Stimulated activated naive B cell treated with anti-CD40 and anti-IgM and Interleukin-4, amounts not matched to agents 10 μg/mL and 1 μg/mL and 100 μg/mL, for 72 hours (primary cell): ENCODE measurements around the gene ERC2.

Source experiments
- ATAC-seq, 2 donors: fragments of 150-1000 bp; cut with Tn5 transposase; replicated peaks; 2 replicates each; pipeline ENCODE4 v1.10.0; 2021; ENCODE audit warnings: moderate library complexity in 1 of 2
- DNase-seq: peaks from one replicate; pipeline ENCODE4 v3.0.0; 2021
- H3K27ac Mint-ChIP-seq: one replicate; pipeline ENCODE4 v1.8.0; 2022; ENCODE audit warnings: mild to moderate bottlenecking, mixed read lengths
- H3K27me3 Mint-ChIP-seq, 2 donors: one replicate each; pipeline ENCODE4 v1.8.0; 2022; ENCODE audit warnings: mixed read lengths in 2 of 2
- H3K36me3 Mint-ChIP-seq, 2 donors: one replicate each; pipeline ENCODE4 v1.8.0; 2022; ENCODE audit warnings: mixed read lengths in 2 of 2, mild to moderate bottlenecking in 1 of 2
- H3K4me1 Mint-ChIP-seq, 2 donors: one replicate each; pipeline ENCODE4 v1.8.0; 2022; ENCODE audit warnings: mixed read lengths in 2 of 2, mild to moderate bottlenecking in 1 of 2
- H3K4me3 Mint-ChIP-seq, 2 donors: one replicate each; pipeline ENCODE4 v1.8.0; 2022; ENCODE audit warnings: mild to moderate bottlenecking in 2 of 2, mixed read lengths in 2 of 2, moderate library complexity in 1 of 2
- H3K9me3 Mint-ChIP-seq, 2 donors: one replicate each; pipeline ENCODE4 v1.8.0; 2022; ENCODE audit warnings: mixed read lengths in 2 of 2, mild to moderate bottlenecking in 1 of 2

The ERC2 gene

DNA sequence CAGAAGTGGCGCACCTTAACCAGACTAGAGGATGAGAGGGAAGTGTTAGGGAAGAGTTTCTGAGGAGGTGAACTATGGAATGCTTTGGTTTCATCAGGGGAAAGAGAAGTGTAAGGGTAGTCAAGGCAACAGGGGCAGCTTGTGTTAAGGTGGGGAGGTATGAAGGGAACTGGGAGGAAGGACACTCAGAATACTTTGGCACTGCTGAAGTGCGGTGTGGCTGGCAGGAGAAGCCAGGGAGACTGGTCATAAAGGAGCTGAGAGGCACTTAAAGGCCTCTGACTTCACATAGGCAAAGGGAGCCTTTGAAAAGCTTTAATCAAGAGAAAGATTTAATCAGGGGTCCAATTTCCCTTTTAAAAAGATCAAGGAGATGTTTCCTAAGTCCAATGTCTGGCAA lies 129.0 kb downstream of the ERC2 start:
- Mint-ChIP-seq H3K36me3 (no peaks in the 10 kb centered on the region), H3K4me3 (no peak overlapping the region), H3K27me3 (peaks cover 4 to 12% of the 10 kb centered on the region in 2 donors), H3K27ac (no peak overlapping the region), H3K9me3 (no peaks in the 10 kb centered on the region), H3K4me1 (peaks cover 0 to 2% of the 10 kb centered on the region in 2 donors)
- DNase-seq (no peak), ATAC-seq (no peak)

DNA sequence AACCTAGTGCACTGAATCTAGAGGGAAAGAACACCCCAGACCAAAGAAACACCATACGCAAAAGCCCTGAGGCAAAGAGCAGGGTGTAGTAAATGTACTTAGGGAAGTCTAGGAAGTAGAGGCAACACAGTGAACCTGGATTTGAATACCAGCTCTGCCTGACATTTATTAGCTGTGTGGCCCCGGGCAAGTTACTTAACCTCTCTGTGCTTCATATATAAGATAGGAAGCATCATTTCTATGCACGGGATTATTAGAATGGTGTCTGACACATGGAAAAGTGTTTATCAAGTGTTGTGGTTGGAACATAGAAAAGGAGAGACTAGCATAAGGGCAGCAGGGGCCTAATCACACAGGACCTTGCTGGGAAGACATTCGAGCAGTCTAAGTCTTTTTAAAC lies 132.2 kb downstream of the ERC2 start:
- ATAC-seq = no peak

DNA sequence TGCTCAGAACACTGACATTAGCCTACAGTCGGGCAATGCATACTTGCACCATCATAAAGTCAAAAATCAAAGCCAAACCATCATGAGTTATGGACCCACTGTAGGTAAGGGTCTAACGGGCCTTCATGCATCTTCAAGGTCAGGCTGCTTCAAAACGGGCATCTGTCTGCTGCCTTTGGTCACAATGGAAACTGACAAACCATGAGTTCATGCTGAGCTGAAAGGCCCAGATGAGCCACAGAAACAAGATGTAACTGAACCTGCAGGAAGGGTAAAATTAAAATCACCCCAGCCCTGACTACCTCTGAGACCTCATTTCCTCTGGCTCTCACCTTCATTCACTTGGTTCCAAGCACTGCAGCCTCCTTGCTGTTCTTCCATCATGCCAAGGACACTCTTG lies 143.8 kb downstream of the ERC2 start:
- Mint-ChIP-seq H3K9me3 (peaks cover 0 to 4% of the 10 kb centered on the region in 2 donors), H3K36me3 (no peaks in the 10 kb centered on the region), H3K27ac (no peak overlapping the region), H3K4me1 (peaks cover 22 to 48% of the 10 kb centered on the region in 2 donors), H3K4me3 (no peak overlapping the region), H3K27me3 (peaks cover 0 to 16% of the 10 kb centered on the region in 2 donors)
- no peak for DNase-seq
- no peak for ATAC-seq

More for the DNA sequence above, 132.2 kb downstream of the ERC2 start:
- Mint-ChIP-seq H3K27ac (no peak overlapping the region), H3K36me3 (no peaks in the 10 kb centered on the region), H3K4me3 (no peak overlapping the region), H3K27me3 (peaks cover 14 to 17% of the 10 kb centered on the region in 2 donors), H3K9me3 (no peaks in the 10 kb centered on the region), H3K4me1 (peaks cover 0 to 2% of the 10 kb centered on the region in 2 donors)
- no peak for DNase-seq

DNA sequence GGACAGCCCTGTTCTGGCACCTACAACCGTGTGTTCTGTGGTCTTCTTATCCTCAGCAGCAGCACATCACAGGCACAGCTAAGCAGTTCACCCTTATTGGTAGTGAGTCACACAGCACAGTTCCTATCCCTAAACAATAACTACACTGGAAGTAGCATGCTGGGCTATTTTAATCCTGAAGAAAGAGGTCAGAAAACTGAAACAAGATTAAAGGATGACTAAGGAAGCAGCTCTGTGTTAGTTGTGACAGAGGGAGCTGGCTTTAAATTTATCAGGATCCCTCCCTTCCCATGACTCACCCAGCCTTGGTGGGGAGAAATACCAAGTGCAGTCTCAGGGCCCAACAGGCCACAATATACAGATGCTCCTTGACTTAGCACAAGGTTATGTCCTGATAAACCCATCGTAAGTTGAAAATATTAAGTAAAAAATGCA lies 144.3 kb downstream of the ERC2 start:
- Mint-ChIP-seq H3K4me3 (no peak overlapping the region), H3K4me1 (peaks cover 22 to 52% of the 10 kb centered on the region in 2 donors), H3K27me3 (peaks cover 0 to 16% of the 10 kb centered on the region in 2 donors), H3K9me3 (peaks cover 0 to 4% of the 10 kb centered on the region in 2 donors), H3K36me3 (no peaks in the 10 kb centered on the region), H3K27ac (no peak overlapping the region)
- ATAC-seq (peak in 1 of 2 donors; percentile 31), DNase-seq (no peak)

DNA sequence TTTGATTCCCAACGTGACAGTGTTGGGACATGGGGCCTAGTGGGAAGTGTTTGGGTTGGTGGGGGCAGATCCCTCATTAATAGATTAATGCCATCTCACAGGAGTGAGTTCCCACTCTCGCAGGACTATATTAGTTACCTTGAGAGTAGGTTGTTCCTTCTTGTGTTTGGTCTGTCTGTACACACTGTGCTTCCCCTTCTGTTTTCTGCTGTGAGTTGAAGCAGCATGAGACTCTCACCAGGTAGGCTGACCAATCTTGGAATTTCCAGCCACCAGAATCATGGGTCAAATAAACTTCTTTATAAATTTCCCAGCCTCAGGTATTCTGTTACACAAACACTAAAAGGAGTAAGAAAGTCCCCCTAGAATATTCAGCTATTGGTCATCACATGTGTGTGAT lies 145.4 kb downstream of the ERC2 start:
- Mint-ChIP-seq H3K36me3 (no peaks in the 10 kb centered on the region), H3K27me3 (peaks cover 0 to 10% of the 10 kb centered on the region in 2 donors), H3K4me1 (peaks cover 22 to 52% of the 10 kb centered on the region in 2 donors), H3K27ac (no peak overlapping the region), H3K9me3 (peaks cover 0 to 4% of the 10 kb centered on the region in 2 donors), H3K4me3 (no peak overlapping the region)
- ATAC-seq (peak in 1 of 2 donors; percentile 58), DNase-seq (no peak)

DNA sequence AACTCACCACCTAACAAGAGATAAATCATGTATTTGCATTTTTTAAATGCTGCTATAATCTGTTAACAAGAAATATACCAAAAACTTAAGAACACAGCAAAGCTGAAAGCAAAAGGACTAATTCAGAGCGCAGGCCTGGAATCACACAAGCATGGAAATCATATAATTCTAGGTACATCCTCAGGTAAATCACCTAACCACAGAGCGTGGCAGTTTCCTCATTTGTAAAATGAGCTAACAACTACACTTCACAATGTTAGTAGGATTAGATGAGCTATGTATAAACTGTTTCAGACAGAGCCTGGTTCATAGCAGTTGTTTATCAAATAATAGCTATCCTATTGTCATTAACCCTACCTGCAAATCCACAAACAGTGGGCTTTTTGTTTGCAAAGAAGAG lies 146.4 kb downstream of the ERC2 start:
- Mint-ChIP-seq H3K4me3 (no peak overlapping the region), H3K36me3 (no peaks in the 10 kb centered on the region), H3K9me3 (peaks cover 0 to 4% of the 10 kb centered on the region in 2 donors), H3K27ac (no peak overlapping the region), H3K4me1 (peaks cover 22 to 52% of the 10 kb centered on the region in 2 donors), H3K27me3 (peaks cover 0 to 5% of the 10 kb centered on the region in 2 donors)
- ATAC-seq (peak; percentile 82 to 89), DNase-seq (peak; percentile 6)

DNA sequence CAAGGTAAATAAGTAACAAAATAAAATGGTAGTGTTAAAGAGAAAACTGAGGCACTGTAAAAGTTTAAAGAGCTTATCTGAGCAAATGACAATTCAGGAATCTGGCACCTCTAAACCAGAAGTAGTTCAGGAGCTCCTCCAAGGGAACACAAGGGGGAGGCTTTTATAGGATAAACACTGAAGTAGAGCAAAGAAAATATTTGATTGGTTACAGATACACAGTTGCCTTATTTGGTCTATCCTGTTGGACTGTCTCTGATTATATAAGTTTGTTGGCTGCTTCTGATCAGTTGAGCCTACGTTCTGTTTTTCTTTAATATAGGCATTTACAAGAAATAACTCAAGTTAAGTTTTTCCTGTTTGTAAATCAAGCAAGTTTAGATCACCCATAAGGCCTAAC lies 146.9 kb downstream of the ERC2 start:
- peaks cover 0 to 4% of the 10 kb centered on the region in 2 donors for H3K9me3 Mint-ChIP-seq
- H3K27ac Mint-ChIP-seq = no peak overlapping the region
- DNase-seq = no peak
- H3K27me3 Mint-ChIP-seq = peaks cover 0 to 5% of the 10 kb centered on the region in 2 donors
- peaks cover 22 to 52% of the 10 kb centered on the region in 2 donors for H3K4me1 Mint-ChIP-seq
- ATAC-seq = peak in 1 of 2 donors; percentile 27
- no peaks in the 10 kb centered on the region for H3K36me3 Mint-ChIP-seq
- no peak overlapping the region for H3K4me3 Mint-ChIP-seq

DNA sequence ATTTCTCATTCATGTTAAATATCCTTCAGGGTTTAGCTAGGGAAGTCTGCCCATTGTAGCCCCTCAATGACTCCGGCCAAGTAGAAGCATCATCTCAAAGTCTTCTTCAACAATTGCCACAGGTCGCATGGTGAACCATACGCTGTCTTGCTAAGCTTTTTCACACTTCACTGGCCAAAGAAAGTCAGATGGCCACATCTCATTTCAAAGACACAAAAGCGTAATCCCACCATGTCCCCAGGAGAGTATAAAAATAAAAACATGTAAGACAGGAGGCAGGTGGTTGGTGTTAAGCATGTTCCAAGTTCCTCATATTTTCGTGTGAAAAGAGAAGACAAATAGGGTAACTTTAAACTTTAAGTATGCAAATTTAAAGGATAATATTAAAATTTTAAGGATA lies 147.4 kb downstream of the ERC2 start:
- H3K27me3 Mint-ChIP-seq = peaks cover 0 to 2% of the 10 kb centered on the region in 2 donors
- ATAC-seq = peak; percentile 60 to 70
- no peaks in the 10 kb centered on the region for H3K36me3 Mint-ChIP-seq
- H3K4me3 Mint-ChIP-seq = peak overlapping the region in 1 of 2 donors; percentile 34
- peaks cover 22 to 52% of the 10 kb centered on the region in 2 donors for H3K4me1 Mint-ChIP-seq
- DNase-seq = no peak
- peaks cover 0 to 4% of the 10 kb centered on the region in 2 donors for H3K9me3 Mint-ChIP-seq
- H3K27ac Mint-ChIP-seq = no peak overlapping the region

DNA sequence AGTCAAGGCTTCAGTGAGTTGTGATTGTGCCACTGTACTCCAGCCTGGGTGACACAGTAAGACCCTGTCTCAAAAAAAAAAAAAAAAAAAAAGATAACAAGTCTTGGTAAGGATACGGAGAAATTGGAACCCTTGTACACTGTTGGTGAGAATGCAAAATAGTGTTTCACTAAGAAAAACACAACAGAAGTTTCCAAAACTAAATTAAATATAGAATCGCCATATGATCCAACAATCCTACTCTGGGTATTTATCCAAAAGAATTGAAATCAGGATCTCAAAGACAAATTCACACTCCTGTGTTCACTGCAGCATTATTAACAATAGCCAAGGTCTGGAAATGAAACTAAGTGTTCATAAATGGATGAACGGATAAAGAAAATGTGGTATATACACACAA lies 149.4 kb downstream of the ERC2 start:
- peaks cover 0 to 4% of the 10 kb centered on the region in 2 donors for H3K9me3 Mint-ChIP-seq
- H3K36me3 Mint-ChIP-seq = no peaks in the 10 kb centered on the region
- H3K27me3 Mint-ChIP-seq = no peaks in the 10 kb centered on the region
- no peak overlapping the region for H3K27ac Mint-ChIP-seq
- DNase-seq (no peak), ATAC-seq (no peak)
- peaks cover 20 to 48% of the 10 kb centered on the region in 2 donors for H3K4me1 Mint-ChIP-seq
- no peak overlapping the region for H3K4me3 Mint-ChIP-seq

DNA sequence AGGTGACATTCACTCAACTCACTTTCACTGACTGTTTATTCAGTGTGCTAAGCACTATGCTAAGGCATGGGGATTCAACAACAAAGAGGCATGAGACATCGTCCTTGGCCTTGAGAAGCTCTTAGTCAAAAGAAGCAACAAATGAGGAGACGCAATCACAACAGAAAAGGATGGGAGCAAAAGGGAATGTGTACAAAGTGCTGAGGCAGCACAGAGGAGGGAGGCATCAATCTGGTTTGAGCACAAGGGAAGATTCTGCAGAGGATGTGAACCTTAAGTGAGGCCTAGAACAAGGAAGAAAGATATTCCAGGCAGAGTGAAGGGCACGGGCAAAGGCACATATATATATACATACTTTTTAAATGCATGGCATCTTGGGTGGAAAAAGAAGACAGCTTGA lies 151.3 kb downstream of the ERC2 start:
- no peak overlapping the region for H3K4me3 Mint-ChIP-seq
- ATAC-seq (no peak), DNase-seq (no peak)
- H3K9me3 Mint-ChIP-seq = peaks cover 0 to 4% of the 10 kb centered on the region in 2 donors
- no peaks in the 10 kb centered on the region for H3K36me3 Mint-ChIP-seq
- no peak overlapping the region for H3K27ac Mint-ChIP-seq
- no peaks in the 10 kb centered on the region for H3K27me3 Mint-ChIP-seq
- H3K4me1 Mint-ChIP-seq = peaks cover 7 to 29% of the 10 kb centered on the region in 2 donors

DNA sequence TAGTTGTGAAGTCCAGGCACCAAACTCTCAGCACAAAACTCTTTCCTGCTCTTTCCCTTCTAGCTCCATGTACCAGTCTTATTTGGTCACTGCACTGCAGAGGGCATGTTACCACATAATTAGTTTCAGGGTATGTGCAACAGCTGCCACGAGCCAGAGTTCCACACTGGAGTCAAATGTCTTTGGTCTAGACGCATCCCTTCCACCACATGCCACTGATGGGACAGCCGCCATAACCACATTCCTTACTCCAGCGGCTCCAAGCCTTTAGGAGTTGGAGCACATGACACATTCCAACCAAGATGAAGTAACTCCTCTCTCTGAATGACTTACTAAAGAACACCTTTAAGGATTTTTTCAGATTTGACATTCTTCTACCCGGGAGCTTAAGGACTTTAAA lies 153.4 kb downstream of the ERC2 start:
- Mint-ChIP-seq H3K36me3 (no peaks in the 10 kb centered on the region), H3K27me3 (peaks cover 0 to 9% of the 10 kb centered on the region in 2 donors), H3K9me3 (peaks cover 0 to 2% of the 10 kb centered on the region in 2 donors), H3K4me1 (peaks cover 2 to 8% of the 10 kb centered on the region in 2 donors), H3K4me3 (no peak overlapping the region), H3K27ac (no peak overlapping the region)
- ATAC-seq (no peak), DNase-seq (no peak)

DNA sequence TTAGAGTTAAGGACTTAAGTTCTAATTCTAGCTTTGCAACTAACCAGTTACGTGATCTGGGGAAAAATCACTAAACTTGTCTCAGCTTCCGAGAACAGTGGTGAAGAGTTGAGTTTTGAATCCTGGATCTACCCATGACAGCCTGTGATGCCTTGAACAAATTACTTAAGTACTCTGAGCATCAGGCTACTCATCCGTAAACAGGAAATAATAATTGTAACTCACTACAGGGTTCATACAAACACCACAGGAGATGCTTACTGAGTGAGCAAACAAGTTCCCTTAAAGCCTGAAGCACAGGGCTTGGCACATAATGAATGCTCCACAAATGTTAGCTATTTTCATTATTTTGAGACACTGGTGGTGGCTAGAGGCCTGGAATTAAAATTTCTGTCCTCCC lies 158.8 kb downstream of the ERC2 start:
- peaks cover 5 to 21% of the 10 kb centered on the region in 2 donors for H3K27me3 Mint-ChIP-seq
- H3K4me3 Mint-ChIP-seq = no peak overlapping the region
- ATAC-seq (no peak), DNase-seq (no peak)
- H3K36me3 Mint-ChIP-seq = no peaks in the 10 kb centered on the region
- no peaks in the 10 kb centered on the region for H3K9me3 Mint-ChIP-seq
- no peak overlapping the region for H3K27ac Mint-ChIP-seq
- H3K4me1 Mint-ChIP-seq = peaks cover 3 to 7% of the 10 kb centered on the region in 2 donors

DNA sequence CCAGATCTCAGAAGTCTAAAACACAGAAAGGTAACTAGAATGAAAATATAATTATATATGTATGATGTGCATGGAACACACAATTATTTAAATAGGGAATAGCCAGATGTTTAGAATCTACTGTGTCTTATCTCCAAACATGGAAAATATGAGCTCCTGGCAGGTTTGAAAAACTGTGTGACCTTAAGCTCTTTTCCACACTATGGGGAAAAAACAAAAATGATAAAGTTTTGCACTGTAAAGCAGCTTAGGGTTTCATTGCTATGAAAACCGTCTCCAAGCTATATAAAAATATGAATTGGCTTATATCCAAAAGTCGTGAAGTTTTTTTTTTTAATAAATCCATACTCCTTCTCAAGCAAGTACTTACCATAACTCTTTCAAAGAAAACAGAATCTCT lies 159.8 kb downstream of the ERC2 start:
- Mint-ChIP-seq H3K4me3 (no peak overlapping the region), H3K36me3 (no peaks in the 10 kb centered on the region), H3K27ac (no peak overlapping the region), H3K9me3 (no peaks in the 10 kb centered on the region), H3K27me3 (peaks cover 5 to 21% of the 10 kb centered on the region in 2 donors), H3K4me1 (peaks cover 6 to 12% of the 10 kb centered on the region in 2 donors)
- ATAC-seq (no peak), DNase-seq (no peak)

DNA sequence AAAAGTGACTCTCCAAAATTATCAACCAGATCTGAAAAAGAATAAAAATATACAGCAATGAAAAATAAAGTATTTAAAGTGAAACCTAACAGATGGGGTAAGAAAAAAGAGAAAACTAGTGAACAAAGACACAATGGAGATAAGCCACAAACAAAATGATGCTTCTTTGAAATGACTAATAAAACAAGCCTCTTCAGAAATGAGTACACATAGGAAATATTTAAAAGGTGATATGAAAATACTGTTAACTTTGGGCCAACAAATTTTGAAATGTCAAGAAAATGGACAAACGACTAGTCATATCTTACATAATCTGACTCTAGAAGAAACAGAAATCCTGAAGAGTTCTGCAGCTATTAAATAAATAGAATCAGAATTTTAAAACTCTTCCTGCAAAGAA lies 164.2 kb downstream of the ERC2 start:
- H3K4me1 Mint-ChIP-seq = peaks cover 7 to 16% of the 10 kb centered on the region in 2 donors

DNA sequence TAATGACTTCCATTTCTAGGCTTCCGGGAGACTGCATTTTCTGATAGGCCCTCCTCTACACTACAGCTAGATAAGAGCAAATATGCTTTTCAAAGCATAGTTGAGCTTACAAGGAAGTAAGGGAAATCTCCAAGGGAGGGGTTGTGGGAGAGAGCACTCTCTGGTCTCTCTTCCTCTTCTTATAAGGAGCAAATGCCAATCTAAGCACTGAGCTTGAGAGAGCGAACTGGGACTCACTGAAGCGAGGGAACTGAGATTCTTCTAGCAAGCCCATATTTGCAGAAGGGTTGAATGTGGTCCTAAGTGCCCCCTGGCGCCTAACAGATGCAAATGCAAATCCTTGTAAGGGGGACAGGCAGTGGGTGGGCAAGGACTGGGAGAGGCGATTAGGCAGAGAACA lies 164.8 kb downstream of the ERC2 start:
- H3K9me3 Mint-ChIP-seq = peaks cover 0 to 1% of the 10 kb centered on the region in 2 donors
- H3K4me1 Mint-ChIP-seq = peaks cover 7 to 16% of the 10 kb centered on the region in 2 donors
- no peaks in the 10 kb centered on the region for H3K36me3 Mint-ChIP-seq
- peak; percentile 48 for DNase-seq
- peaks cover 16 to 27% of the 10 kb centered on the region in 2 donors for H3K27me3 Mint-ChIP-seq
- peak; percentile 97 to 99 for ATAC-seq
- H3K27ac Mint-ChIP-seq = no peak overlapping the region
- no peak overlapping the region for H3K4me3 Mint-ChIP-seq

More for the DNA sequence above, 164.2 kb downstream of the ERC2 start:
- no peak for ATAC-seq
- no peaks in the 10 kb centered on the region for H3K36me3 Mint-ChIP-seq
- peaks cover 16 to 27% of the 10 kb centered on the region in 2 donors for H3K27me3 Mint-ChIP-seq
- H3K9me3 Mint-ChIP-seq = peaks cover 0 to 1% of the 10 kb centered on the region in 2 donors
- H3K4me3 Mint-ChIP-seq = no peak overlapping the region
- DNase-seq = no peak
- no peak overlapping the region for H3K27ac Mint-ChIP-seq
